ENCODE measurements around the gene GMCL2. TPM values are rescaled to one million over a fixed set of nuclear protein-coding genes. Genes with fewer than 3 reads are reported as not detected.
A peak's percentile ranks its signal among the peaks of the same experiment; 100 is the strongest.

Gene GMCL2
- total RNA-seq, 1 experiment from 2014 or later, result not detected

- CTCF ChIA-PET, result interaction anchor here (0.9 to 1.1 kb wide), 2 partner anchors 11 to 30 kb away, joined by 3 to 6 read pairs; no protein-coding TSS in a partner anchor
- Mint-ChIP-seq H3K27ac (peak overlapping the region; percentile 59), H3K4me1 (peaks cover 21% of the 10 kb centered on the region), H3K9me3 (no peaks in the 10 kb centered on the region), H3K4me3 (no peak overlapping the region), H3K27me3 (ENCODE audit: low read depth) (no peaks in the 10 kb centered on the region; the same call in 1 of the 2 replicates), H3K36me3 (peaks cover 79% of the 10 kb centered on the region)
- no peak for ATAC-seq
- POLR2A ChIA-PET, result no interaction called here
- DNase-seq (ENCODE audit: low spot score), result no peak
- no peak for TF ChIP-seq ZNF281 (CRISPR knock-in tag; IDR thresholded peaks at IDR 0.05)
- no peak for TF ChIP-seq TCF7 (CRISPR knock-in tag; IDR thresholded peaks at IDR 0.05; ENCODE audit: low read depth)
- TF ChIP-seq RELA (CRISPR knock-in tag; IDR thresholded peaks at IDR 0.05; ENCODE audit: borderline replicate concordance), result no peak
- no peak for TF ChIP-seq GRHL2 (CRISPR knock-in tag; IDR thresholded peaks at IDR 0.05; ENCODE audit: insufficient replicate concordance, severe bottlenecking)
- no peak for TF ChIP-seq SOX15 (CRISPR knock-in tag; IDR thresholded peaks at IDR 0.05)
- TF ChIP-seq ZNF317 (CRISPR knock-in tag; IDR thresholded peaks at IDR 0.05; ENCODE audit: borderline replicate concordance, low read depth), result no peak
- TF ChIP-seq ETV6 (CRISPR knock-in tag; IDR thresholded peaks at IDR 0.05), result no peak
- no peak for TF ChIP-seq NR3C1 (CRISPR knock-in tag; conservative IDR thresholded peaks at IDR 0.05; ENCODE audit: low read depth)
- no peak for TF ChIP-seq ZNF671 (CRISPR knock-in tag; IDR thresholded peaks at IDR 0.05)
- TF ChIP-seq KAT7 (CRISPR knock-in tag; IDR thresholded peaks at IDR 0.05; ENCODE audit: borderline replicate concordance), result no peak
- no peak for TF ChIP-seq TP53 (CRISPR knock-in tag; IDR thresholded peaks at IDR 0.05)
- no peak for TF ChIP-seq ZNF512 (CRISPR knock-in tag; IDR thresholded peaks at IDR 0.05; ENCODE audit: borderline replicate concordance)
Measured at GRCh38 chr5:178207917-178208280, 20.7 kb upstream of the GMCL2 start.

GRCh38 chr5:178207183-178207916 lies 20.2 kb upstream of the GMCL2 start:
- POLR2A ChIA-PET, result interaction anchor here (0.5 kb wide), 1 partner anchor 1697 kb away, joined by 3 read pairs; no protein-coding TSS in a partner anchor

More at GRCh38 chr5:178207183-178207916, 20.2 kb upstream of the GMCL2 start:
- Mint-ChIP-seq H3K4me3 (peak overlapping the region; percentile 80; the same call in 1 of the 2 replicates), H3K27me3 (ENCODE audit: low read depth) (peaks cover under 1% of the 10 kb centered on the region; the same call in 1 of the 2 replicates), H3K36me3 (peaks cover 73% of the 10 kb centered on the region), H3K9me3 (no peaks in the 10 kb centered on the region), H3K4me1 (peaks cover 21% of the 10 kb centered on the region), H3K27ac (0 out of 2 replicates have a peak overlapping the region, but pooled peaks have one; percentile 64)
- CTCF ChIA-PET, result interaction anchor here (0.6 to 1.1 kb wide), 3 partner anchors 11 to 30 kb away, joined by 3 to 6 read pairs (median 4); no protein-coding TSS in a partner anchor
- no peak for DNase-seq (ENCODE audit: low spot score)
- TF ChIP-seq ZNF121 (CRISPR knock-in tag; IDR thresholded peaks at IDR 0.05) (peak; percentile 13; the same call in 1 of the 2 replicates), FOXP4 (CRISPR knock-in tag; IDR thresholded peaks at IDR 0.05) (no peak)
- no peak for ATAC-seq

All from WTC11 (cell line).